ENCODE measurements around the gene HSD17B10.

HSD17B10 gene

GRCh38 chrX:53412446-53412845, 21.7 kb downstream of the HSD17B10 start:
- Mint-ChIP-seq H3K27ac (no peak overlapping the region), H3K9me3 (ENCODE audit: low read depth) (no peaks in the 10 kb centered on the region), H3K36me3 (no peaks in the 10 kb centered on the region), H3K4me3 (no peak overlapping the region), H3K4me1 (ENCODE audit: low read depth) (peaks cover 5% of the 10 kb centered on the region), H3K27me3 (no peaks in the 10 kb centered on the region)

GRCh38 chrX:53403535-53403934, 30.6 kb downstream of the HSD17B10 start:
- no peaks in the 10 kb centered on the region for H3K4me1 Mint-ChIP-seq (ENCODE audit: low read depth)
- H3K4me3 Mint-ChIP-seq = no peak overlapping the region
- H3K27ac Mint-ChIP-seq = no peak overlapping the region
- H3K36me3 Mint-ChIP-seq = peaks cover 4% of the 10 kb centered on the region
- H3K27me3 Mint-ChIP-seq = no peaks in the 10 kb centered on the region
- no peaks in the 10 kb centered on the region for H3K9me3 Mint-ChIP-seq (ENCODE audit: low read depth)

- Mint-ChIP-seq H3K27me3 (no peaks in the 10 kb centered on the region), H3K4me3 (no peak overlapping the region), H3K36me3 (peaks cover 4% of the 10 kb centered on the region), H3K27ac (no peak overlapping the region), H3K4me1 (ENCODE audit: low read depth) (no peaks in the 10 kb centered on the region), H3K9me3 (ENCODE audit: low read depth) (no peaks in the 10 kb centered on the region)
Measured at GRCh38 chrX:53398216-53398615, 36.0 kb downstream of the HSD17B10 start.

- Mint-ChIP-seq H3K27me3 (no peaks in the 10 kb centered on the region), H3K36me3 (no peaks in the 10 kb centered on the region), H3K4me1 (ENCODE audit: low read depth) (no peaks in the 10 kb centered on the region), H3K4me3 (no peak overlapping the region), H3K27ac (peak overlapping the region; percentile 10), H3K9me3 (ENCODE audit: low read depth) (no peaks in the 10 kb centered on the region)
Measured at GRCh38 chrX:53395605-53396298, 38.4 kb downstream of the HSD17B10 start.

GRCh38 chrX:53383376-53384076, 50.6 kb downstream of the HSD17B10 start:
- H3K27ac Mint-ChIP-seq = no peak overlapping the region
- no peak overlapping the region for H3K4me3 Mint-ChIP-seq
- H3K36me3 Mint-ChIP-seq = no peaks in the 10 kb centered on the region
- H3K27me3 Mint-ChIP-seq = no peaks in the 10 kb centered on the region
- H3K4me1 Mint-ChIP-seq (ENCODE audit: low read depth) = no peaks in the 10 kb centered on the region
- H3K9me3 Mint-ChIP-seq (ENCODE audit: low read depth) = no peaks in the 10 kb centered on the region

All from activated naive CD8-positive, alpha-beta T cell (primary cell).